Upper lobe of left lung (tissue), 4 donors: ENCODE measurements around the gene CA6.

ENCODE experiments used
- EP300 ChIP-seq, 4 donors: sonication (generic); formaldehyde crosslinking; IDR thresholded peaks; one replicate each; pipeline ENCODE4 v1.5.1; 2017; ENCODE audit warnings: antibody characterized with exemption in 4 of 4, control low read depth in 2 of 4
- POLR2A ChIP-seq, 4 donors: fragments of 450-650 bp; IDR thresholded peaks; one replicate each; pipeline ENCODE4 v1.5.1; 2016 to 2017; ENCODE audit warnings: antibody characterized with exemption in 4 of 4, mild to moderate bottlenecking in 2 of 4
- POLR2AphosphoS5 ChIP-seq, 2 donors: sonication (generic); formaldehyde crosslinking; IDR thresholded peaks; one replicate each; pipeline ENCODE4 v1.5.1; 2017; ENCODE audit warnings: antibody characterized with exemption in 2 of 2
- TF ChIP-seq, protein P1 (sequence below), 6 experiments: fragments of 450-650 bp in 4 of 6; fragments of 200-600 bp in 2 of 6; sonication (generic) in 2 of 6; IDR thresholded peaks; one replicate each; pipeline ENCODE4 v1.5.1; 2016 to 2019; ENCODE audit warnings: antibody characterized with exemption in 6 of 6

DNA sequence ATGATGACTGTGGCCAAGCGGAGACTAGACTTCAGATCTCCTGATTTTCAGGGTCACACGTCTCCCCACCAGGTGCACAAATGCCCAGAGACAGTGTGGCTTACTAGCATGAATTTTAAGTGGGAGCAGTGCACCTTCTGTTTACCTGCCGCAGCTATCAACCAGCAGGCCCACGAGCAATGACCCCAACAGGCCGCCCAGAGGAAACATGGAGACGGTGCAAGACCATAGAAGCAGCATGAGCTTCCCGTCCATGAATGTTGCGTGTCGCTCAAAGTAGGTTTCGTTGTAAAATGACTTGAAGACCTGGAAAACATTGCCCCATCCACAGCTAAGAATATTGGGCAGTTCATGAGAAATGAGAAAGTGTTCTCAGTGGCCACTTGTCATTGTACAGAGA, 77.1 kb downstream of the CA6 start:
- TF ChIP-seq, protein P1, sequence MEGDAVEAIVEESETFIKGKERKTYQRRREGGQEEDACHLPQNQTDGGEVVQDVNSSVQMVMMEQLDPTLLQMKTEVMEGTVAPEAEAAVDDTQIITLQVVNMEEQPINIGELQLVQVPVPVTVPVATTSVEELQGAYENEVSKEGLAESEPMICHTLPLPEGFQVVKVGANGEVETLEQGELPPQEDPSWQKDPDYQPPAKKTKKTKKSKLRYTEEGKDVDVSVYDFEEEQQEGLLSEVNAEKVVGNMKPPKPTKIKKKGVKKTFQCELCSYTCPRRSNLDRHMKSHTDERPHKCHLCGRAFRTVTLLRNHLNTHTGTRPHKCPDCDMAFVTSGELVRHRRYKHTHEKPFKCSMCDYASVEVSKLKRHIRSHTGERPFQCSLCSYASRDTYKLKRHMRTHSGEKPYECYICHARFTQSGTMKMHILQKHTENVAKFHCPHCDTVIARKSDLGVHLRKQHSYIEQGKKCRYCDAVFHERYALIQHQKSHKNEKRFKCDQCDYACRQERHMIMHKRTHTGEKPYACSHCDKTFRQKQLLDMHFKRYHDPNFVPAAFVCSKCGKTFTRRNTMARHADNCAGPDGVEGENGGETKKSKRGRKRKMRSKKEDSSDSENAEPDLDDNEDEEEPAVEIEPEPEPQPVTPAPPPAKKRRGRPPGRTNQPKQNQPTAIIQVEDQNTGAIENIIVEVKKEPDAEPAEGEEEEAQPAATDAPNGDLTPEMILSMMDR (IDR thresholded peaks at IDR 0.05): no peak
- TF ChIP-seq POLR2A (IDR thresholded peaks at IDR 0.05) (no peak), POLR2AphosphoS5 (IDR thresholded peaks at IDR 0.05) (no peak), EP300 (IDR thresholded peaks at IDR 0.05) (no peak)
